Naive B cell (primary cell): ENCODE data around the gene CDCA7. TPM values are rescaled to one million over a fixed set of nuclear protein-coding genes. Genes with fewer than 3 reads are reported as not detected.

ENCODE experiments used
- ATAC-seq, 2 donors: fragments of 150-1000 bp; cut with Tn5 transposase; 2 replicates each; pipeline ENCODE4 v1.10.0; 2021; ENCODE audit warnings: low read depth in 2 of 2, mild to moderate bottlenecking in 2 of 2, moderate library complexity in 2 of 2
- DNase-seq: peaks from one replicate; pipeline ENCODE4 v3.0.0; 2022
- H3K27ac Mint-ChIP-seq, 6 donors: one replicate each; pipeline ENCODE4 v1.8.0; 2020 to 2022; ENCODE audit warnings: mild to moderate bottlenecking in 6 of 6, mixed read lengths in 6 of 6, moderate library complexity in 5 of 6, inconsistent platforms in 2 of 6
- H3K27me3 Mint-ChIP-seq, 3 donors: one replicate each; pipeline ENCODE4 v1.8.0; 2021 to 2022; ENCODE audit warnings: mixed read lengths in 3 of 3, mild to moderate bottlenecking in 1 of 3
- H3K36me3 Mint-ChIP-seq, 2 donors: one replicate each; pipeline ENCODE4 v1.8.0; 2020 to 2022; ENCODE audit warnings: mixed read lengths in 2 of 2, inconsistent platforms in 1 of 2, mild to moderate bottlenecking in 1 of 2
- H3K4me1 Mint-ChIP-seq, 3 donors: one replicate each; pipeline ENCODE4 v1.8.0; 2020 to 2022; ENCODE audit warnings: mixed read lengths in 3 of 3, inconsistent platforms in 1 of 3, mild to moderate bottlenecking in 1 of 3, moderate library complexity in 1 of 3
- H3K4me3 Mint-ChIP-seq, 8 donors: one replicate each; pipeline ENCODE4 v1.8.0; 2020 to 2022; ENCODE audit warnings: mild to moderate bottlenecking in 8 of 8, mixed read lengths in 8 of 8, moderate library complexity in 8 of 8, inconsistent platforms in 2 of 8
- H3K9me3 Mint-ChIP-seq, 7 donors: one replicate each; pipeline ENCODE4 v1.8.0; 2020 to 2022; ENCODE audit warnings: mixed read lengths in 7 of 7, mild to moderate bottlenecking in 5 of 7, inconsistent platforms in 2 of 7, moderate library complexity in 1 of 7
- polyA plus RNA-seq, 6 donors: library from polyadenylated mRNA; unstranded; fragments of 300-500 nt; fragmentation: Illumina TruSeq; gene quantifications; one replicate each; pipeline ENCODE4 v1.2.3, GENCODE V29; 2021; ENCODE audit warnings: low read depth in 6 of 6

The CDCA7 gene
- polyA plus RNA-seq, 6 donors from 2014 or later: 0.21 to 1.9 (median 0.52) TPM; not detected in 1

DNA sequence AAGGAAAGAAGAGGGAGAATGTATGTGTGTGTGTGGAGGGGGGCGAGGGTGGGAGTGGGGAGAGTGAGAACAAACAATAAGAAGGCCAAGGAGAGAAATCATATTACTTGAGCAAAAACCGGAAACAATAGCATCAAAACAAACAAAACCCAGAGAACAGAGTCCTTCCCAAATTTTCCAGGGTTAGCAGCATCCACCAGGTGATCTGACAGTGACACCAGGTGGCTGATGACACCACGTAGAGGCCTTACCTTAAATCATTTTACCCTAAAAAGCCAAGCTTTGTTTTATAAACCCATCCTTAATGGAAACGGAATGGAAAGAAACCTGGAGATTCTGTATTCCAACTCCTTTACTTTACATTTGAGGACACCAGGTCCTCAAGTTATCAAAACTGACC lies 42.9 kb downstream of the CDCA7 start:
- Mint-ChIP-seq H3K27ac (no peak overlapping the region), H3K9me3 (peaks cover 0 to 1% (median 0%) of the 10 kb centered on the region in 7 donors), H3K36me3 (peaks cover 0 to 8% of the 10 kb centered on the region in 2 donors), H3K4me1 (peaks cover 3 to 5% (median 4%) of the 10 kb centered on the region in 3 donors), H3K27me3 (peaks cover 44 to 76% (median 68%) of the 10 kb centered on the region in 3 donors), H3K4me3 (no peak overlapping the region)
- DNase-seq (no peak), ATAC-seq (no peak)

DNA sequence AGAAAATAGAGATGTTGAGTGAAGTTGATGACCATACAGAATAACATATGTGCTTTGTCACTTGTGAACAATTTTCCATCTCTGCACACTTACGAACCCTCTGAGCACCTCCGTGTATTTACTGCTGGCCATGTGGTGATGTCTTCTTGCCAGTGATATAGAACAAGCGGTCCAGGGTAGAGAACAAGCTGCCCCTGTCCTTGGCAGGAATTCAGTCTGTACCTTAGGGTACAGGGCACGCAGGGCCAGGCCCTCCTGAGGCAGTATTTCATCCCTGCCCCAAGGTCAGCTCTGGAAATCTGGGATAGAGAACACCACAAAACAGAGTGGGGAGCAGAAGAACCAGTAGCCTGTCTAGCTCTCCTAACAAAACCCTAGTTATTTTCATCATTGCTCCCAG lies 44.6 kb downstream of the CDCA7 start:
- peaks cover 0 to 8% of the 10 kb centered on the region in 2 donors for H3K36me3 Mint-ChIP-seq
- H3K9me3 Mint-ChIP-seq: peaks cover 0 to 2% (median 0%) of the 10 kb centered on the region in 7 donors
- peaks cover 5 to 7% (median 6%) of the 10 kb centered on the region in 3 donors for H3K4me1 Mint-ChIP-seq
- ATAC-seq: no peak
- no peak overlapping the region for H3K4me3 Mint-ChIP-seq
- H3K27ac Mint-ChIP-seq: no peak overlapping the region
- no peak for DNase-seq
- H3K27me3 Mint-ChIP-seq: peaks cover 48 to 86% (median 81%) of the 10 kb centered on the region in 3 donors

DNA sequence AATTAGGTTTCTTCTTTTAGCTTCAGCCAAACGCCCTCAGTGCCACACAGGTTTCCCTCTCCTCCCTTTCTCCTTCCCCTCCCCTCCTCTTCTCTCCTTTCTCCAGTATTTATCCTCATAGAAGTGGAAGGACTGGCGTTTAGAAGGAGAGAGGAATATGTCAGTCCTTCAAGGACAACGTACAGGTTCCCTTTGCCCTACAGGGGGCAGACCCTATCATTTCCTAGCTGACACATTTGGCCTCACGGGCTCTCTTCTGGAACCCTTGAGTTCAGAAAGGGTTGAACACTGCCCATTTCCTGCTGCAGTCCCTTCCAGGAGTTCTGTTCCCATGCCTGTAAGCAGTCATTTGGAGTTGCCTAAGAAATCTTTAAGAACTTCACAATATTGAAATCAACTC lies 46.1 kb downstream of the CDCA7 start:
- Mint-ChIP-seq H3K4me1 (peaks cover 5 to 7% (median 6%) of the 10 kb centered on the region in 3 donors), H3K27ac (no peak overlapping the region), H3K36me3 (peaks cover 0 to 8% of the 10 kb centered on the region in 2 donors), H3K27me3 (peaks cover 47 to 86% (median 81%) of the 10 kb centered on the region in 3 donors), H3K4me3 (no peak overlapping the region), H3K9me3 (peaks cover 0 to 2% (median 0%) of the 10 kb centered on the region in 7 donors)
- ATAC-seq (peak in 1 of 2 donors; percentile 32), DNase-seq (no peak)

DNA sequence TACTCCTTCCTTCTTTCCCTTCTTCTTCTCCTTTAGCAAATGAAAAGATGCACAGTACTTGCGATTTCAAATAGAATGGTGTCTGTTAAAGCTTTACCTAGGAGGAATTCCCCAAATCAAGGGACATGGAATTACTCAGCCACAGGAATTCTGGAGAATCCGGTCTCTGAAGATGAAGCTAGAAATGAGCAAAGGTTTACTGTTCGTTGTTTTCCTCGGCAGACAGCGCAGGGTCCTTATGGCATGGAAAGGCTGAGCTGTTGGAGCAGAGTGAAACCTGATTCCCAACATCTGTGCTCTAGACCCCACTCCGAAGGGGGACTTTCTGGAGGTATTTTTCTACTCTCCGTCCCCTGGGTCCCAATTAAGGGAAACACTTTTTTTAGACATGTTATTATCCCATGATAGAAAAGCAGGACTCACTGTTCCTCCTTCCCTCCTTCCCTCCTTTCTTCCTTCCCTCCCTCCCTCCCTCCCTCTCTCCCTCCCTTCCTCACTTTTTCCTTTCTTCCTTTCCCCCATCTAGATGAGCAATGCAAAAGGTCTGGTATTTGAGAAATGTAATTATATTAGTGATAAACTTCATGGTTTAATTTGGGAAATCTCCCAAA lies 47.1 kb downstream of the CDCA7 start:
- ATAC-seq (no peak), DNase-seq (no peak)
- Mint-ChIP-seq H3K4me1 (peaks cover 5 to 7% (median 6%) of the 10 kb centered on the region in 3 donors), H3K9me3 (peaks cover 0 to 2% (median 0%) of the 10 kb centered on the region in 7 donors), H3K27ac (no peak overlapping the region), H3K4me3 (no peak overlapping the region), H3K27me3 (peaks cover 54 to 89% (median 79%) of the 10 kb centered on the region in 3 donors), H3K36me3 (peaks cover 0 to 8% of the 10 kb centered on the region in 2 donors)

DNA sequence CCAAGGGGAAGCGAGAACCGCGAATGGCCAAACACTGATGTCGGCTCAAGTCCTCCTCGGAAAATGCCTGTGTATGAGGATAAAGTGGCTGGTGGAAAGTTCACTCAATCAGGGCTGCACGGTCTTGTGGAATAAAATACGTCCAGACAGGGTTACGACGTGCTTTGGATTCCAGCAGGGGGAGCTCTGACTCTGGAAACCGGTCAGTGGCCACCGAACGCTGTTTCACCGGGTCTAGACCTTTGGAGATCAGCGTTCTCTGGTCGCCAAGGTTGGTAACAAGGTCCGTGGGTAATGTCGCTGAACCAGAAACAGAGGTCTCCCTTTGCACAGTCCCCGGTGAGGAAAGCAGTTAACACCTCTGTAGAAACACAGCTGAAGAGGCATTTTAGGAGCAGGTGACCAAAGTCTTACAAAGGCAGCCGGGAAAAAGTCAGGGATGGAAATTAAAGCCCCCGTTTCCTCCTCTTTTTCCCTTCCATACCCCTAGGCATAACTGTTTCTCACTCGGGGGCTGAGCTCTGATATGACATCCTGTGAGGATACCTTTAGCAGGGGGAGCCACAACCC lies 47.8 kb downstream of the CDCA7 start:
- H3K36me3 Mint-ChIP-seq: peaks cover 0 to 1% of the 10 kb centered on the region in 2 donors
- H3K4me1 Mint-ChIP-seq: peaks cover 5 to 7% (median 6%) of the 10 kb centered on the region in 3 donors
- peaks cover 54 to 87% (median 80%) of the 10 kb centered on the region in 3 donors for H3K27me3 Mint-ChIP-seq
- peaks cover 0 to 2% (median 0%) of the 10 kb centered on the region in 7 donors for H3K9me3 Mint-ChIP-seq
- peak overlapping the region in 1 of 8 donors; percentile 59 for H3K4me3 Mint-ChIP-seq
- peak; percentile 59 for DNase-seq
- peak; percentile 82 to 89 for ATAC-seq
- H3K27ac Mint-ChIP-seq: no peak overlapping the region

DNA sequence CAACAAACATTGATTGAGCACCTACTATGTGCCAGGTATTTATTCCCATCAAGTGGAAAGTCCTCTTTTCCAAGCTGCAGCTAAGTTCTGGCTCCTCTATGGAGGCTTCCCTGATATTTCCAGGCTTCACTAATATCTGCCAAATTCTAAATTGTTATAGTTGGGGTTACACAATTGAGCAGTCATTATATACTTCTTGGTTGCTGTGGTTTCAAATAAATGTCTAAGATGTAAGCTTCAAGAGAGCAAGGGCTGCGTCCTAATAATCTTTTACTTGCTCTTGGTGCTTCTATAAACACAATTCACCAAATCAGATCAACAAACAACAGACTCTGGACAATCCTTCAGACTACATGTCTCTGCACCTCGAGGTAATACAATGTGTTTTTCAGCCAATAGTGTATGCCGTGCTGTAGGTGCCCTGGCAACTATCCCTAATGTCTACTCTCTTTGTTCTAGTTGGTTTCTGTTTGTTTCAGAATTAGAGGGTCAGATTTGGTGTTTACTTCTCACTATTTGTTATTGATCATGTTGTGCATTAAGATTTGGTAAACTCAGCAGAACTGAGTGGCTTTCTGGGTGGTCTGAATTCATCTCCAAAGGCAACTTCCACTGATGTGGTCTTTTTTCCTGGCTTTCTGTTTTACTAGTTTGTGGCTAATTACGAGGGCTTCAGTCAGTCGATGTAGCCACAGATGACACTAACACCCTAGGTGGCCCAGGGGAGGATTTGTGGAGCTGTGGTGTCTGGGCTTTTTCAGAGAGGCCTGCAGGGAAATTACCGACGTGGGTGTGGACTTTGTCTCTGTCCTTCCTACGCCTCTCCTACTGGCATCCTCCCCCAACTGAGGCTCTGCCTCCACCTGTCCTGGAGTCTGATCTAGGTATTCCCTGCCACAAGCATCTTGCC lies 50.4 kb downstream of the CDCA7 start:
- Mint-ChIP-seq H3K9me3 (peaks cover 0 to 2% (median 0%) of the 10 kb centered on the region in 7 donors), H3K27ac (no peak overlapping the region), H3K27me3 (peaks cover 52 to 69% (median 60%) of the 10 kb centered on the region in 3 donors), H3K4me1 (peaks cover 5 to 7% (median 6%) of the 10 kb centered on the region in 3 donors), H3K4me3 (peak overlapping the region in 1 of 8 donors; percentile 58), H3K36me3 (no peaks in the 10 kb centered on the region)
- ATAC-seq: no peak
- DNase-seq: no peak

DNA sequence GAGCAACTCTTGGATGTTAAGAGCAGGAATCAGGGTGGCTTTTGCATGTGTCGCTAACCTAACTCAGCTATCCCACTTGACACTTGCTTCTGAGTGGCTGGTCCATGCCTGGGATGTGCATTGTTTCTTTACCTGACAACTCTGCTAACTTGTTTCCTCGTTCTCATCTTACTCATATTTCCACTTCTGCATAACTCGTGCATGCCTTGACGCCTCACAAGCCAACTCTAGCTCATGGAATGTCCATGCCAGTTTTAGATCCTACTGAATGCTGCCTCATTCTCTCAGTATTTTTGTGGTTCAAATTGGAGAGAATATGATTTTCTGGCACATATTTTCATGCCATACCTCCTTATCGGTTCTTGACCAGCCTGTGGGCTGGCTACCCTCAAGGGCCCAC lies 52.5 kb downstream of the CDCA7 start:
- H3K36me3 Mint-ChIP-seq: no peaks in the 10 kb centered on the region
- ATAC-seq (no peak), DNase-seq (no peak)
- H3K9me3 Mint-ChIP-seq: peaks cover 0 to 2% (median 0%) of the 10 kb centered on the region in 7 donors
- no peak overlapping the region for H3K27ac Mint-ChIP-seq
- H3K4me3 Mint-ChIP-seq: no peak overlapping the region
- peaks cover 4 to 6% (median 6%) of the 10 kb centered on the region in 3 donors for H3K4me1 Mint-ChIP-seq
- H3K27me3 Mint-ChIP-seq: peaks cover 42 to 48% (median 45%) of the 10 kb centered on the region in 3 donors

DNA sequence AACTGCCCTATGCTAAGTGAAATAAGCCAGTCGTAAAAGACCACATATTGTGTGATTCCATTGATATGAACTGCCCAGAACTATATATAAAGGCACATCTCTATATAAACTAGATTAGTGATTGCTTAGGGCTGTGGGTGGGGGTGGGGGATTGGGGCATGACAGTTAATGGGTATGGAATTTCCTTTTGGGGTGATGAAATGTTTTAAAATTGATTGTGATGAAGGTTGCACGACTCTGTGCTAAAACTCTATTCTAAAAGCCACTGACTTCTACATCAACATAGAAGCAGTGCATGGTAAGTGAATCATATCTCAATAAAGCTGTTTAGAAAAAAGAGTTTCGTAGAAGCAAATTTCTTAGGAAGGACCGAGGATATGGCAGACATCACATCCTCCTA lies 53.0 kb downstream of the CDCA7 start:
- Mint-ChIP-seq H3K4me3 (no peak overlapping the region), H3K27me3 (peaks cover 41 to 44% (median 41%) of the 10 kb centered on the region in 3 donors), H3K27ac (no peak overlapping the region), H3K36me3 (no peaks in the 10 kb centered on the region), H3K4me1 (peaks cover 0 to 1% (median 1%) of the 10 kb centered on the region in 3 donors), H3K9me3 (no peaks in the 10 kb centered on the region)
- ATAC-seq (no peak), DNase-seq (no peak)

DNA sequence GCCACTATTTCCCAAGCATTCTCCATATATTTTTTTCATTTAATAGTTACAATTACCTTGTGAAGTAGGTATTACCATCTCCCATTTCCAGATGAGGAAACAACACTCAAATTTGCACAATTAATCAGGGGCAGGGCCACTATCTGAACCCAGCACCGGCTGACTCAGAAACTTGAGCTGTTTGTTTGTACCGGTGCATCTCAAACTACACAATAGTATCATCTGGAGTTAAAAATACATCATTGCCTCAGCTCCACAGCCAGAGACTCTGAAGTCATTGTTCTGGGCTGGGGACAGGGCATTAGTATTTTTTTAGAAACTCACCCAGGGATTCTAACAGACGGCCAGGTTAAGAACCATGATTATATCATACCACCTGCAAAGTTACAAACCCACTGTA lies 55.9 kb downstream of the CDCA7 start:
- no peak overlapping the region for H3K4me3 Mint-ChIP-seq
- ATAC-seq (no peak), DNase-seq (no peak)
- peaks cover 0 to 5% (median 0%) of the 10 kb centered on the region in 3 donors for H3K4me1 Mint-ChIP-seq
- H3K36me3 Mint-ChIP-seq: no peaks in the 10 kb centered on the region
- peaks cover 28 to 42% (median 37%) of the 10 kb centered on the region in 3 donors for H3K27me3 Mint-ChIP-seq
- no peak overlapping the region for H3K27ac Mint-ChIP-seq
- no peaks in the 10 kb centered on the region for H3K9me3 Mint-ChIP-seq

DNA sequence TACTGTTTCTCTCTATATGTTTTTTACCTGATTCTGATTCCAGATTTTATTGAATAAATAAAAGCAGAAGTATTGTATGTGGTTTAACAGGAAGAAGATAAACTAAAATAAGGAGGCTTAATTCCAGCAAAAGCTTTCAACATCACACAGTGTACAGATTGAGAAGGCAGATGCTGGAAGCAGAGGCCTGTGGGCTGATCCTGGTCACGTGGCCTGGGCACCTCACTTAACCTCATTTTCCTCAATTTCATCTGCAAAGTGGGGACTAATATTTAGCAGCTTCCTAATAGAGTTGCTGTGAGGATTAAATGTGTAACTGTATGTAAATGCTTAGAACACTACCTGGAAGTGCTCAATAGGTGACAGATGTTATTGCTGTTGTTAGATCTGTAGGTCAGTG lies 58.0 kb downstream of the CDCA7 start:
- DNase-seq (no peak), ATAC-seq (no peak)
- Mint-ChIP-seq H3K4me1 (peaks cover 0 to 5% (median 0%) of the 10 kb centered on the region in 3 donors), H3K36me3 (no peaks in the 10 kb centered on the region), H3K9me3 (no peaks in the 10 kb centered on the region), H3K4me3 (no peak overlapping the region), H3K27me3 (peaks cover 20 to 34% (median 28%) of the 10 kb centered on the region in 3 donors), H3K27ac (no peak overlapping the region)

DNA sequence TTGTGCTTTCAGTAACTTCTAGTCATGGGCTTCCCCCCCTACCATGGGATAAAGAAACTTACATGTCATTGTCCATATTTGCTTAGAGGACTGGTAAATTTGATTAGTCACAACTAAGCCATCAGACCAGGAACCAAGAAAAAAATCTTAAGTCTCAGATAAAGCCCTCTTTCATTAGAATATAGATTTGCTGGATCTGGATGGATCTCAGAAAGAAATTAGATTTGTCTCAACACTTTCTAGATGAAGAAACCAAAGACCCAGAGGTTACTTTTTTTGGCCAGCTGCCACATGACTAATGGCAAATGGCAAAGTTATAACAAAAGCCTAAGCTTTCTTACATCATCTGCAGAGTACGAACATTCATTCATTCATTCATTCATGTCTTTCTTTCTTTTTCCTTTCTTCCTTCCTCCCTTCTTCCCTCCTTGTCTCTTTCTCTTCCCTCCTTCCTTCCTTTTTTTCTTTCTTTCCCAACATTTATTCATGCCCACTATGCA lies 60.2 kb downstream of the CDCA7 start:
- H3K27me3 Mint-ChIP-seq: peaks cover 24 to 34% (median 28%) of the 10 kb centered on the region in 3 donors
- no peak for ATAC-seq
- H3K9me3 Mint-ChIP-seq: no peaks in the 10 kb centered on the region
- DNase-seq: no peak
- peaks cover 0 to 5% (median 0%) of the 10 kb centered on the region in 3 donors for H3K4me1 Mint-ChIP-seq
- H3K4me3 Mint-ChIP-seq: no peak overlapping the region
- no peaks in the 10 kb centered on the region for H3K36me3 Mint-ChIP-seq
- no peak overlapping the region for H3K27ac Mint-ChIP-seq

DNA sequence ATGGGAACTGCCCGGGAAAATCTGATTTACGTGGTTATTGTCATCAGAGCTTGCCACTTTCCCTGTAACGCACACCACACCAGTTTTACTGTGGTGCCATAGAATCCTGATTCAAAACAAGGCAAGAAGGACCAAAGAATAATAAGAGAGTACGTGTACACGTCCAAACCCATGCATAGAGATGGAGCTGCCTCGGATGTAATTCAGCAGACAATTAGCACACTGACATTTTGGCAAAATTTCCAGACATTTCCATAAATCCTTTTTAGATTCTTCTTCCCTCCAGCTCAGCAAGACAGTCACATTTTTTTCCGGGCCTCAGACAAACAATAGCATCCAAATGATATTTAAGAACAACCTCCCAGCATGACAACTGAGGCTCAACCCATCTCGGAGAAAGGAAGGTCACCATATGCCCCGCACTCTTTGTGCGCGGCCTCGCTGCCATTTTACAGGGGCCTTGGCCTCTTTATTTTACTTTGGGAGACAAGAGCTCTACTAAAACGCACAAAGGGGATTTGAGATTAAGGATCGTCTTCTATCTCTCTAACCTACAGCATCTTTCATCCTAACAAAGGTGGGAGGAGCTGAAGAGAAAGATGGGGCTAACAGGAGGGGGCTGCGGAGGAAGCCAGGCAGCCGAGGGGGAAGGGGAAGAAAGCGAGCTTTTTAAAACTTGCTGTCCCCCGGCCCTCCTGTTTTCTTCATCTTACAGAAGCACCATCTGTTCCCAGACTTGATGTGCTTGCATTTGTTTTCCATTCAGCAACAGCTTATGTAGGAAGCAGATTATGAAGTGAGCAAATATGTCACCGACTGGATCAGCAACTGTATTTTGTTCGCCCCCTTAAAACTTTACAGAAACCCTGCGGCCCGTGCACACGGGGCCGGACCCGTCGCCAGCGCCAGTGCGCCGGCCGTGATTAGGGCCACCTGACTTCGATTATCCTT lies 61.0 kb downstream of the CDCA7 start:
- Mint-ChIP-seq H3K4me1 (peaks cover 0 to 5% (median 0%) of the 10 kb centered on the region in 3 donors), H3K27ac (no peak overlapping the region), H3K27me3 (peaks cover 26 to 34% (median 33%) of the 10 kb centered on the region in 3 donors), H3K36me3 (no peaks in the 10 kb centered on the region), H3K9me3 (no peaks in the 10 kb centered on the region), H3K4me3 (no peak overlapping the region)
- ATAC-seq (no peak), DNase-seq (no peak)
